GM12864 (cell line): ENCODE measurements around the gene IRF8.
A peak's percentile ranks its signal among the peaks of the same experiment; 100 is the strongest.

Experiments
- DNase-seq: peaks from one replicate; pipeline ENCODE4 v3.0.0-alpha.2; 2011; ENCODE audit warnings: low read depth
- H3K4me3 ChIP-seq: 2 replicates; pipeline ENCODE4 v1.5.1; 2011; ENCODE audit warnings: mild to moderate bottlenecking, low read depth, low read length, control low read depth
- TF ChIP-seq, protein P1 (sequence below): IDR thresholded peaks from 2 replicates; pipeline ENCODE4 v1.5.1; 2011; ENCODE audit warnings: low read depth, mild to moderate bottlenecking, moderate library complexity, low read length, control low read depth, inconsistent platforms; ENCODE audit errors: missing control alignments

The IRF8 gene

GRCh38 chr16:85892760-85893159, 6.2 kb upstream of the IRF8 start:
- H3K4me3 ChIP-seq: no peak overlapping the region
- TF ChIP-seq, protein P1, sequence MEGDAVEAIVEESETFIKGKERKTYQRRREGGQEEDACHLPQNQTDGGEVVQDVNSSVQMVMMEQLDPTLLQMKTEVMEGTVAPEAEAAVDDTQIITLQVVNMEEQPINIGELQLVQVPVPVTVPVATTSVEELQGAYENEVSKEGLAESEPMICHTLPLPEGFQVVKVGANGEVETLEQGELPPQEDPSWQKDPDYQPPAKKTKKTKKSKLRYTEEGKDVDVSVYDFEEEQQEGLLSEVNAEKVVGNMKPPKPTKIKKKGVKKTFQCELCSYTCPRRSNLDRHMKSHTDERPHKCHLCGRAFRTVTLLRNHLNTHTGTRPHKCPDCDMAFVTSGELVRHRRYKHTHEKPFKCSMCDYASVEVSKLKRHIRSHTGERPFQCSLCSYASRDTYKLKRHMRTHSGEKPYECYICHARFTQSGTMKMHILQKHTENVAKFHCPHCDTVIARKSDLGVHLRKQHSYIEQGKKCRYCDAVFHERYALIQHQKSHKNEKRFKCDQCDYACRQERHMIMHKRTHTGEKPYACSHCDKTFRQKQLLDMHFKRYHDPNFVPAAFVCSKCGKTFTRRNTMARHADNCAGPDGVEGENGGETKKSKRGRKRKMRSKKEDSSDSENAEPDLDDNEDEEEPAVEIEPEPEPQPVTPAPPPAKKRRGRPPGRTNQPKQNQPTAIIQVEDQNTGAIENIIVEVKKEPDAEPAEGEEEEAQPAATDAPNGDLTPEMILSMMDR: no peak
- no peak for DNase-seq

- DNase-seq: no peak
- H3K4me3 ChIP-seq: no peak overlapping the region
- TF ChIP-seq, protein P1: peak; percentile 45
Observed at GRCh38 chr16:85894266-85894665, 4.7 kb upstream of the IRF8 start.

- H3K4me3 ChIP-seq: no peak overlapping the region
- TF ChIP-seq, protein P1: peak; percentile 13
- no peak for DNase-seq
Observed at GRCh38 chr16:85897382-85897781, 1.6 kb upstream of the IRF8 start.

- peak overlapping the region; percentile 92 for H3K4me3 ChIP-seq
Observed at GRCh38 chr16:85899444-85899843, 482 bp downstream of the IRF8 start.

GRCh38 chr16:85900027-85900792, 1.2 kb downstream of the IRF8 start:
- peak overlapping the region; percentile 92 for H3K4me3 ChIP-seq
- TF ChIP-seq, protein P1: no peak
- DNase-seq: no peak

More at GRCh38 chr16:85899444-85899843, 482 bp downstream of the IRF8 start:
- TF ChIP-seq, protein P1: no peak
- no peak for DNase-seq

DNA sequence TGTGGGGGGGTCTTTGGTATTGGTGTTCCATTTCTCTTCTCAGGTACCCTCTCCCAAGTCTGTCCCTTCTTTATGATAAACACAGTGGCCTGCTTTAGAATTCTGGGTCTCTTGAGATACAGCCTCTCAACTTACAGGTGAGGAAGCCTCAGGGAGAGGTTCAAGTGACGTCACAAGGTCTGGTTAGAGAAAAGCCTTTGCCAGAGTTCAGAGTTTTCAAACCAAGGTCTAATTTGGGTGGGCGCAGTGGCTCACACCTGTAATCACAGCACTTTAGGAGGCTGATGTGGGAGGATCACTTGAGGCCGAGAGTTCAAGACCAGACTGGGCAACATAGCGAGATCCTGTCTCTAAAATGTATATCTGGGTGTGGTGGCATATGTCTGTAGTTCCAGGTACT, 2.1 kb downstream of the IRF8 start:
- peak overlapping the region; percentile 92 for H3K4me3 ChIP-seq
- DNase-seq: no peak
- TF ChIP-seq, protein P1: no peak
